Upper lobe of left lung (tissue), 6 donors: ENCODE data around the gene MSI2. TPM values are rescaled to one million over a fixed set of nuclear protein-coding genes. Genes with fewer than 3 reads are reported as not detected.

Source experiments
- ATAC-seq, 2 donors: fragments of 200-7000 bp; cut with Tn5 transposase; one replicate each; pipeline ENCODE4 v1.9.1; 2022; ENCODE audit warnings: mild to moderate bottlenecking in 2 of 2, moderate library complexity in 2 of 2; ENCODE audit not compliant: low FRiP score in 2 of 2
- DNase-seq, 2 donors: peaks; one replicate each; pipeline ENCODE4 v3.0.0-alpha.2; 2019 to 2020
- H3K27ac ChIP-seq, 4 donors: fragments of 200-600 bp; sonication (generic); one replicate each; pipeline ENCODE4 v1.5.1; 2016 to 2019
- H3K27me3 ChIP-seq, 4 donors: fragments of 200-600 bp; sonication (generic); one replicate each; pipeline ENCODE4 v1.5.1; 2017 to 2019
- H3K36me3 ChIP-seq, 4 donors: fragments of 200-600 bp; sonication (generic); one replicate each; pipeline ENCODE4 v1.5.1; 2016 to 2019
- H3K4me1 ChIP-seq, 4 donors: fragments of 200-600 bp; sonication (generic); one replicate each; pipeline ENCODE4 v1.5.1; 2018 to 2019
- H3K4me3 ChIP-seq, 4 donors: fragments of 200-600 bp; sonication (generic); one replicate each; pipeline ENCODE4 v1.5.1; 2017 to 2019; ENCODE audit warnings: mild to moderate bottlenecking in 2 of 4, moderate library complexity in 1 of 4
- H3K9me3 ChIP-seq, 4 donors: fragments of 200-600 bp; sonication (generic); one replicate each; pipeline ENCODE4 v1.5.1; 2018 to 2019
- EP300 ChIP-seq, 4 donors: sonication (generic); formaldehyde crosslinking; IDR thresholded peaks; one replicate each; pipeline ENCODE4 v1.5.1; 2017; ENCODE audit warnings: antibody characterized with exemption in 4 of 4, control low read depth in 2 of 4
- POLR2A ChIP-seq, 4 donors: fragments of 450-650 bp; IDR thresholded peaks; one replicate each; pipeline ENCODE4 v1.5.1; 2016 to 2017; ENCODE audit warnings: antibody characterized with exemption in 4 of 4, mild to moderate bottlenecking in 2 of 4
- POLR2AphosphoS5 ChIP-seq, 2 donors: sonication (generic); formaldehyde crosslinking; IDR thresholded peaks; one replicate each; pipeline ENCODE4 v1.5.1; 2017; ENCODE audit warnings: antibody characterized with exemption in 2 of 2
- WGBS, 2 donors: methylation state at CpG; one replicate each; pipeline ENCODE4 v1.1.5; 2017 to 2018; 5-methylcytosine and 5-hydroxymethylcytosine counted together
- total RNA-seq, 6 donors: library from RNA; depleted of rRNA in 4 of 6; stranded (reverse); fragments of >200 nt in 4 of 6; gene quantifications; one replicate each; pipeline versions ENCODE4 v1.1.0 to v1.2.1, GENCODE V29; 2016 to 2021
- TF ChIP-seq, protein P1 (sequence below), 6 experiments: fragments of 450-650 bp in 4 of 6; fragments of 200-600 bp in 2 of 6; sonication (generic) in 2 of 6; IDR thresholded peaks; one replicate each; pipeline ENCODE4 v1.5.1; 2016 to 2019; ENCODE audit warnings: antibody characterized with exemption in 6 of 6
- donor health status: DM: no; HTN: no; CAD: no; lungs with moderate emphysema.
- donor health status: DM: no; HTN: yes; CAD: no; lungs with severe emphysema.

The MSI2 gene
- total RNA-seq, 6 donors from 2014 or later, result 20.1 to 44.0 (median 32.2) TPM

DNA sequence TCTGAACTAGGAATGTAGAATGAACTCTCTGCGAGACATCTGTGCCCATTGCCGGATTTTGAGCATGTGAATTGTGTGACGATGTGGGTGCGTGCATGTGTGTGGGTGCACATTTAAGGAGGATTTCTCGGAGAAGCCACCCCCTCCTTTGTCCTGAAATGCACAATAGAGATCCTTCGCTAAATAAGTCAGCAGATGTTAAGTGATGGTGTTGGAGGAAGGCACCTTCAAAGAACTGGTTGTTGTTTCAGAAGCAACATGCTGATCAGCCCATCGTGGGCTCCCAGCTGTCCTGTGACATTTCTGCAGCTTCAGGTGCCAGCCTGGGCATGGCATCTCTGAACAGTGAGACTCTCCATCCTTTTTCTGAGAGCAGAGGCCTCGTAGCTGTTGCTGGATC is 194.9 kb downstream of the MSI2 start:
- ATAC-seq (no peak), DNase-seq (no peak)
- no peak overlapping the region for H3K27ac ChIP-seq
- WGBS, 2 donors, result 86 to 92% methylated on average over 8 of the region's 8 CpGs
- no peaks in the 10 kb centered on the region for H3K36me3 ChIP-seq
- no peaks in the 10 kb centered on the region for H3K9me3 ChIP-seq
- H3K4me3 ChIP-seq, result no peak overlapping the region
- peaks cover 0 to 15% (median 1%) of the 10 kb centered on the region in 4 donors for H3K4me1 ChIP-seq
- no peaks in the 10 kb centered on the region for H3K27me3 ChIP-seq
- no peak for TF ChIP-seq EP300 (IDR thresholded peaks at IDR 0.05)
- TF ChIP-seq POLR2A (IDR thresholded peaks at IDR 0.05), result no peak
- no peak for TF ChIP-seq POLR2AphosphoS5 (IDR thresholded peaks at IDR 0.05)
- TF ChIP-seq, protein P1, sequence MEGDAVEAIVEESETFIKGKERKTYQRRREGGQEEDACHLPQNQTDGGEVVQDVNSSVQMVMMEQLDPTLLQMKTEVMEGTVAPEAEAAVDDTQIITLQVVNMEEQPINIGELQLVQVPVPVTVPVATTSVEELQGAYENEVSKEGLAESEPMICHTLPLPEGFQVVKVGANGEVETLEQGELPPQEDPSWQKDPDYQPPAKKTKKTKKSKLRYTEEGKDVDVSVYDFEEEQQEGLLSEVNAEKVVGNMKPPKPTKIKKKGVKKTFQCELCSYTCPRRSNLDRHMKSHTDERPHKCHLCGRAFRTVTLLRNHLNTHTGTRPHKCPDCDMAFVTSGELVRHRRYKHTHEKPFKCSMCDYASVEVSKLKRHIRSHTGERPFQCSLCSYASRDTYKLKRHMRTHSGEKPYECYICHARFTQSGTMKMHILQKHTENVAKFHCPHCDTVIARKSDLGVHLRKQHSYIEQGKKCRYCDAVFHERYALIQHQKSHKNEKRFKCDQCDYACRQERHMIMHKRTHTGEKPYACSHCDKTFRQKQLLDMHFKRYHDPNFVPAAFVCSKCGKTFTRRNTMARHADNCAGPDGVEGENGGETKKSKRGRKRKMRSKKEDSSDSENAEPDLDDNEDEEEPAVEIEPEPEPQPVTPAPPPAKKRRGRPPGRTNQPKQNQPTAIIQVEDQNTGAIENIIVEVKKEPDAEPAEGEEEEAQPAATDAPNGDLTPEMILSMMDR (IDR thresholded peaks at IDR 0.05), result no peak

DNA sequence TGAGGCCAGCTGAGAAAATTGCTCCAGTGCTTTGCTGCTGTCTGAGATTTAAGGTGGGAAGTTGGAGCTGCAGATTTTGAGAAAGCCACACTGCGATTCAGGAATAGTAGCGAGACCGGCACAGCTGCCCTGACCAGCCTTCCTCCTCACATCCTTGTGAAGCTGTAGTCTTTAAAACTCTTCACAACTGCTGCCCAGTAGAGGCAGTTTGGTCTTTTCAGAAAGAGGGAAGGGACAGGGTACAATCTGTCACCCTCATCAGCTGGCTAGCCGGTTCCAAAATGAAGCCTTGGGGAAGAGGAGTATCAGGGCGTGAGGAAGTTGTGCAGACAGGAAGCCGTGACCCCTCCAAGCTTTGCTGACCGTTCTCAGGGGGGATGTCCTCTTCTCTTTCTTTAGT is 195.3 kb downstream of the MSI2 start:
- WGBS, 2 donors, result 71 to 73% methylated on average over 7 of the region's 7 CpGs
- Histone ChIP-seq H3K4me1 (peaks cover 0 to 17% (median 1%) of the 10 kb centered on the region in 4 donors), H3K4me3 (no peak overlapping the region), H3K9me3 (no peaks in the 10 kb centered on the region), H3K36me3 (no peaks in the 10 kb centered on the region), H3K27ac (no peak overlapping the region), H3K27me3 (no peaks in the 10 kb centered on the region)
- ATAC-seq (no peak), DNase-seq (no peak)
- TF ChIP-seq POLR2AphosphoS5 (IDR thresholded peaks at IDR 0.05), result no peak
- no peak for TF ChIP-seq POLR2A (IDR thresholded peaks at IDR 0.05)
- TF ChIP-seq, protein P1 (IDR thresholded peaks at IDR 0.05), result no peak
- TF ChIP-seq EP300 (IDR thresholded peaks at IDR 0.05), result no peak

DNA sequence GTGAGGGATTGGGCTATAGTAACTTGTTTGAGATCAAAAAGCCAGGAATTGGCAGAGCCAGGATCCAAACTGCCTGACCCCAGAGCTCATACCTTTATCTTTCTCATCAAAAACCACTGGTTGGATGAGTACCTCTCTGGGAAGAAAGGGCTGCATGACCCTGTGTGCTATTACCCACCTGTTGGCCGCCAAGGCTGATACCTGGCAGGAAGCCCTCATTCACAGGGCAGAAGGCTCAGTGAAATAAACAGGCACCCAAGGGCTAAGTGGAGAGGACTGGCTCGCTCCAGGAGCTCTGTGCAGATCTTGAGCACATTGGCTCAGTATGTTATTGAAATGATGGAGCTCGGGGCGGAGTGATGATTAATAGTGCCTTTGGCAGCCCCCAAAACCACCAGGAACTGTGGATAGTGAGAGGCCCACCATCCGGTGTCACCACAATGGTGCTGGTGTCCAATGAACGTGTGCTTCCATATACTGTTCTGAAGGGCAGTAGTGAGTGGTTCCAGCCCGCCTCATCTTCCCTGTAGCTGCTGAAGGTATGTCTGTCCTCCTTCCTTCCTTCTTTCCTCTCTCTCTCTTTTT is 197.6 kb downstream of the MSI2 start:
- TF ChIP-seq POLR2AphosphoS5 (IDR thresholded peaks at IDR 0.05), result no peak
- no peak for TF ChIP-seq POLR2A (IDR thresholded peaks at IDR 0.05)
- TF ChIP-seq, protein P1 (IDR thresholded peaks at IDR 0.05), result no peak
- TF ChIP-seq EP300 (IDR thresholded peaks at IDR 0.05), result no peak
- Histone ChIP-seq H3K4me3 (no peak overlapping the region), H3K9me3 (no peaks in the 10 kb centered on the region), H3K4me1 (peaks cover 0 to 23% (median 1%) of the 10 kb centered on the region in 4 donors), H3K27me3 (no peaks in the 10 kb centered on the region), H3K27ac (no peak overlapping the region), H3K36me3 (no peaks in the 10 kb centered on the region)
- WGBS, 2 donors, result 84 to 93% methylated on average over 7 of the region's 7 CpGs
- DNase-seq (no peak), ATAC-seq (no peak)

DNA sequence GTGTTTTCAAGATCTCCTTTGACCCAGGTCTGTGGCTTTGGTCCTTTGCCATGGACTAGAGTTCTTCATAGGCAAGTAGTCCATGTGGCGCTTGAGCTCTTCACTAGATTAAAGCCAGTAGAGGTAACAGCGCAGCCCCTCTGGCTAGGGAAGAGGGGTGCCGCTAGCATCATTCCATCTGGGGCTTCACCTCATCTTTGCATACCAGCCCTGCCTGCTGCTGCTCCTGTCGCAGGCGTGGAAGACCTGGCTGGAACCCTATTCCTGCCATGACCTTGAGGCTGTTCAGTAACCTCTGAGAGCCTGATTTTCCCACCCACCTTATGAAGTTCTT is 198.4 kb downstream of the MSI2 start:
- 90 to 92% methylated on average over 3 to 5 of the region's 5 CpGs for WGBS, 2 donors

More for the DNA sequence above, 198.4 kb downstream of the MSI2 start:
- Histone ChIP-seq H3K27ac (no peak overlapping the region), H3K27me3 (no peaks in the 10 kb centered on the region), H3K4me1 (peaks cover 0 to 30% (median 3%) of the 10 kb centered on the region in 4 donors), H3K36me3 (no peaks in the 10 kb centered on the region), H3K4me3 (no peak overlapping the region), H3K9me3 (no peaks in the 10 kb centered on the region)
- ATAC-seq (no peak), DNase-seq (no peak)
- TF ChIP-seq, protein P1 (IDR thresholded peaks at IDR 0.05), result no peak
- TF ChIP-seq POLR2A (IDR thresholded peaks at IDR 0.05), result no peak
- TF ChIP-seq EP300 (IDR thresholded peaks at IDR 0.05), result no peak
- TF ChIP-seq POLR2AphosphoS5 (IDR thresholded peaks at IDR 0.05), result no peak
